Nephron progenitor cell (in vitro differentiated cells): ENCODE data around the gene NHS.

Source experiments
- DNase-seq: peaks from one replicate; pipeline ENCODE4 v3.0.0; 2021
- H3K27ac Mint-ChIP-seq: 2 replicates; pipeline ENCODE4 v1.8.0; 2021; ENCODE audit warnings: mild to moderate bottlenecking, moderate library complexity, mixed read lengths
- H3K27me3 Mint-ChIP-seq: 2 replicates; pipeline ENCODE4 v1.8.0; 2021; ENCODE audit warnings: mild to moderate bottlenecking, low read depth, mixed read lengths; ENCODE audit not compliant: poor library complexity
- H3K36me3 Mint-ChIP-seq: 2 replicates; pipeline ENCODE4 v1.8.0; 2021; ENCODE audit warnings: low read depth, mixed read lengths
- H3K4me1 Mint-ChIP-seq: 2 replicates; pipeline ENCODE4 v1.8.0; 2021; ENCODE audit warnings: mixed read lengths
- H3K4me3 Mint-ChIP-seq: 2 replicates; pipeline ENCODE4 v1.8.0; 2021; ENCODE audit warnings: mild to moderate bottlenecking, moderate library complexity, mixed read lengths
- H3K9me3 Mint-ChIP-seq: 2 replicates; pipeline ENCODE4 v1.8.0; 2021; ENCODE audit warnings: mild to moderate bottlenecking, moderate library complexity, mixed read lengths
- CTCF ChIP-seq: fragments of 200-600 bp; sonication (generic); IDR thresholded peaks from 2 replicates; pipeline ENCODE4 v1.5.0; 2021; ENCODE audit warnings: antibody characterized with exemption

The NHS gene

DNA sequence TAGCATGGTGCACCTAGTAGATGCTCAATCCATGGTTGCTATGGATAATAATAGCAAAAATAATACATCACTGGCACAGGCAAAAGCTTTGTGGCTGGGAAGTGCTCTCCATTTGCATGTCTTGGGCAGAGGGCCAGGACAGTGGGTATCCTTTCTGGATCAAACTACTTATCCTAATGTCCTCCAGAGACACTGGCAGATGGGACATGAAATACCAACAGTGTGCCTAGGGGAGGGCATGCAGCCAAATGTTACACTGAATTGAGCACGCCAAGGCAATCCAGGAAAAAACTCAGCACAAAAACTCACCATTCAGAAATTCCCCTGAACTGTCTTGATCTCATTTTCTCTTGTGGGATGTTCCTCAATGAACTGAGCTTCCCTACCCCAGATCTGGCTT, 263.7 kb downstream of the NHS start:
- peaks cover 64% of the 10 kb centered on the region for H3K4me1 Mint-ChIP-seq
- DNase-seq, result no peak
- peaks cover 10% of the 10 kb centered on the region for H3K27me3 Mint-ChIP-seq
- no peak for TF ChIP-seq CTCF
- no peak overlapping the region for H3K27ac Mint-ChIP-seq
- no peaks in the 10 kb centered on the region for H3K9me3 Mint-ChIP-seq
- H3K4me3 Mint-ChIP-seq, result no peak overlapping the region
- H3K36me3 Mint-ChIP-seq, result peaks cover 3% of the 10 kb centered on the region

DNA sequence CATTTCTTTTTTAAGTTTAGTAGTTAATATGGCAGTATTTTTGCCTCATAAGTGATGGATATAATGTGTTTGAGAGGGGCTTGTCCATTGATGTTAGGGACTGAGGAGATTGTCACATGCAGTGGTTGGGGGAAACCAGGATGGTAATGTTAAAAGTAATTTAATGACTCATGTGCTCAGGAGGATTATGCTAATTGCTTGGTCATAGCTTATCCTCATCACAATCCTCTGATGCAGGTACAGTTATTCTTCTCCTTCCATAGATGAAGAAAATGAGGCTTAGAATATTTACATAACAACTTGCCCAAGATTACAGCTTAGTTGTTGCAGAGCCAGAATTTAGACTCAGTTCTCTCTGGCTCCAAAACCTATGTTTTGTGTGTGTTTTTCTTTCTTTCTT, 267.9 kb downstream of the NHS start:
- DNase-seq, result no peak
- Mint-ChIP-seq H3K27ac (peak overlapping the region; percentile 24), H3K27me3 (peaks cover 28% of the 10 kb centered on the region), H3K4me3 (peak overlapping the region; percentile 28), H3K36me3 (peaks cover 10% of the 10 kb centered on the region), H3K9me3 (peaks cover 4% of the 10 kb centered on the region), H3K4me1 (peaks cover 43% of the 10 kb centered on the region)
- no peak for TF ChIP-seq CTCF

DNA sequence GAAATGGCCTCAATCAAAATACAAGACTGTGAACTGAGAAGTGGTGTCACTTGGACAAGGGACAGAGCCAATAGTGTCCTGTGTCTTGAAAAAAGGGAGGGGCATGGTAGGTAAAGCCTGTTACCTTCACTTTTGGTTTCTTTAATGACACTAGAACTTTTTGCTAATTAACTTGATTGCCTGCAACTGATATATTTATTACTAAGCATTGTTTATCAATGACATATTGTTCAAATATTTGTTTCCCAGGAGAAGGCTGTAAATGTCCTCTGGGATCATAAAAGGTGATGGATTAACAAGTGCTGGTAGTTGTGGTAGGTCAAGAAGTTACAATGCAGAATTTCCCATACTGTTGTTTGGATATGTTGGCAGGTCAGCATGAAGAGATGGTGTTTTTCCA, 268.5 kb downstream of the NHS start:
- H3K27me3 Mint-ChIP-seq, result peaks cover 31% of the 10 kb centered on the region

DNA sequence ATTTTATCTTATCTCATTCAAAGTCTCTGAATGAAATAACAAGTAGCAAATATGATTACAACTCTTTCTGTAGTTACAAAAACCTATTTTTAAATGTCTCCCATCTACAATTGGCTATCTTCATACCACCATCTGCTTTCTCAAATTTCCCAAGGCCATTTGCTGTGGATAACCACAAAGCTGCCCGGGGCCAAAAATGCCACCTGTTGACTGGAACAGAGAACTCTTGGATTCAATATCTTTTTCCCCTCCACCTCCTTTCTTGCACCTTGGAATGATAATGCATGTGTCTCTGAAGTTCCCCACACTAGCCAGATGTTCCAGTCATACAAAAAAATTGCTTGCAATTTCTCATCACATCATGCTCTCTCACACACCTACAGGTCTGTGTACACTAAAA, 269.0 kb downstream of the NHS start:
- H3K27ac Mint-ChIP-seq, result no peak overlapping the region
- peaks cover 43% of the 10 kb centered on the region for H3K4me1 Mint-ChIP-seq
- H3K36me3 Mint-ChIP-seq, result peaks cover 10% of the 10 kb centered on the region
- peaks cover 31% of the 10 kb centered on the region for H3K27me3 Mint-ChIP-seq
- no peak for DNase-seq
- H3K9me3 Mint-ChIP-seq, result peaks cover 4% of the 10 kb centered on the region
- no peak for TF ChIP-seq CTCF
- no peak overlapping the region for H3K4me3 Mint-ChIP-seq

More for the DNA sequence above, 268.5 kb downstream of the NHS start:
- Mint-ChIP-seq H3K27ac (peak overlapping the region; percentile 41), H3K4me3 (no peak overlapping the region), H3K9me3 (peaks cover 4% of the 10 kb centered on the region), H3K4me1 (peaks cover 43% of the 10 kb centered on the region), H3K36me3 (peaks cover 10% of the 10 kb centered on the region)
- DNase-seq, result no peak
- no peak for TF ChIP-seq CTCF

DNA sequence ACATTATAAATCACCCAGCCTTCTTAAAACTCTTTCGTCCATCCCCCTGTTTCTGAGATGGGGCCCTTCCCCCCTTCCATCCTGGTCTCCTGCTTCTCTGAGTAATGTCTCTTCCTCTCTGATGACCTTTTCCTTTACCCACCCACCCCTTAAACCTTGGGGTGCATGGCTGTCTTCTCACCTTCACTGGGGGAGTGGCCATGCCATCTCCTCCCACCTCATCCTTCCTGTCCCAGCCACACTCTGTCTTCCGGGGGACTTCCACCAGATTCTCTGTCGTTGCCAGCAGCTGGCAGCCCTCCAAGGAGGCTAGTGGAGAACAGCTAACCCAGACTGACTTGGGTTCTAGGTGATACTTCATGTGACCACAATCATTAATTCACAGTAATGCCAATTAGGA, 279.1 kb downstream of the NHS start:
- H3K27ac Mint-ChIP-seq, result peak overlapping the region; percentile 55
- peak overlapping the region; percentile 84 for H3K4me3 Mint-ChIP-seq
- H3K9me3 Mint-ChIP-seq, result peaks cover 6% of the 10 kb centered on the region
- DNase-seq, result peak; percentile 25
- TF ChIP-seq CTCF, result no peak
- H3K36me3 Mint-ChIP-seq, result peaks cover 5% of the 10 kb centered on the region
- H3K27me3 Mint-ChIP-seq, result peaks cover 28% of the 10 kb centered on the region
- H3K4me1 Mint-ChIP-seq, result peaks cover 40% of the 10 kb centered on the region

DNA sequence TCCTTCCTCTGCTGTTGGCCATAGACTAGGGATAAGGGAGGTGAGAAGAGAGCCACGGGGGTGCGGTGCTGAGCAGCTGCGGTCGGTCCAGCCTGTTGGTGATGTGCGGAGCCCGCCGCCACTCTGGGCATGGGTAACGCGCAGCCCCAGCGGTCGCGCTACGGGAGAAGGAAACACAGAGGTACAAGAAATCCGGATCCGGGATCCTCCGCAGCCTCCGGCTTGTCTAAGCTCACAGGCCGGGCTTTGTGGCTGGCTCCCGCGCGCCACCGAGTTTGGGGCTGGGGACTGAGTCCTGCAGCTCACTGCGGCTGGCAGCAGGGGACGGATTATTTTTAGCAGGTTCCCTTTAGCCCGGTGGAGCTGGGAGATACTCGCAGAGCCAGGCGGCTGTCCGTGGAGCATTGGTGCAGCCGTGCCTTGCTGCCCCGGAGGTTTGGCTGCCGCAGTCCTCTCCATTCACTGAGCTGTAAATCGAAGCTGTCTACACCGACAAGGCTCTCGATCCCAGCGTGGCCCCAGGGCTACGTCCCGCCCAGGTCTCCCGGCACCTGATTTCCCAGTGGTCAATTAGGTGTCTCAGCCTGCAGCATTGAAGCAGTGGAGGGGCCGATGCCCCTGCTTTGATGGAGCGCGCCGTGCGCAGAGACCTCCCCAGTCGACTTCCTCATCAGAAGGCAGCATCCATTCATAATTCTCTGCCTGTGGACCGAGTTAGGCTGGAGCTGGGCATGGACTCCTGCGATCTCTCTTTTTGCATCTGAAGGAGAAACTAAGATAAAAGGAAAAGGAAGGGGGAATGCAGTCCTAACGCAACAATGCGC, 280.4 kb downstream of the NHS start:
- peaks cover 40% of the 10 kb centered on the region for H3K4me1 Mint-ChIP-seq
- H3K4me3 Mint-ChIP-seq, result peak overlapping the region; percentile 84
- no peak for TF ChIP-seq CTCF
- DNase-seq, result peak; percentile 56
- H3K36me3 Mint-ChIP-seq, result peaks cover 5% of the 10 kb centered on the region
- H3K27me3 Mint-ChIP-seq, result peaks cover 28% of the 10 kb centered on the region
- peaks cover 6% of the 10 kb centered on the region for H3K9me3 Mint-ChIP-seq
- no peak overlapping the region for H3K27ac Mint-ChIP-seq
